HepG2 (cell line): ENCODE results near the gene TEX19. TPM values are rescaled to one million over a fixed set of nuclear protein-coding genes. Genes with fewer than 3 reads are reported as not detected.
A peak's percentile ranks its signal among the peaks of the same experiment; 100 is the strongest.

ENCODE experiments used
- ATF7-NPFF ChIP-seq: sonication (generic); formaldehyde crosslinking; IDR thresholded peaks from 2 replicates; pipeline ENCODE4 v1.8.1; 2023; ENCODE audit warnings: mild to moderate bottlenecking, low read depth, missing genetic modification reagents, moderate library complexity
- CHCHD3 ChIP-seq: sonication (generic); formaldehyde crosslinking; IDR thresholded peaks from 2 replicates; pipeline ENCODE4 v1.8.0; 2022; ENCODE audit warnings: mild to moderate bottlenecking, missing genetic modification reagents, moderate library complexity
- CSRNP1 ChIP-seq: sonication (generic); formaldehyde crosslinking; IDR thresholded peaks from 2 replicates; pipeline ENCODE4 v1.8.1; 2023; ENCODE audit warnings: mild to moderate bottlenecking, missing genetic modification reagents
- CTCF ChIP-seq: sonication (generic); formaldehyde crosslinking; IDR thresholded peaks from 2 replicates; pipeline ENCODE4 v1.5.0; 2020; ENCODE audit warnings: mild to moderate bottlenecking, missing genetic modification reagents, moderate library complexity
- EED ChIP-seq: sonication (generic); formaldehyde crosslinking; IDR thresholded peaks from 2 replicates; pipeline ENCODE4 v1.5.0; 2020; ENCODE audit warnings: mild to moderate bottlenecking, missing genetic modification reagents
- ELF4 ChIP-seq: sonication (generic); formaldehyde crosslinking; IDR thresholded peaks from 2 replicates; pipeline ENCODE4 v1.5.0; 2020; ENCODE audit warnings: missing genetic modification reagents, mild to moderate bottlenecking, moderate library complexity, borderline replicate concordance
- HMGXB4 ChIP-seq, 2 experiments: sonication (generic) in 1 of 2; formaldehyde crosslinking in 1 of 2; IDR thresholded peaks; 2 replicates each; pipeline versions ENCODE4 v1.4.0 to v1.6.1; 2018 to 2020; ENCODE audit warnings: missing genetic modification reagents in 2 of 2, borderline replicate concordance in 1 of 2, low read depth in 1 of 2, mild to moderate bottlenecking in 1 of 2, missing biosample characterization in 1 of 2
- HNRNPL ChIP-seq: fragments of 200-400 bp; formaldehyde crosslinking; IDR thresholded peaks from 2 replicates; pipeline ENCODE4 v1.6.1; 2017; ENCODE audit warnings: mild to moderate bottlenecking, low read depth, low read length
- KMT2B ChIP-seq: IDR thresholded peaks from 2 replicates; pipeline ENCODE4 v1.6.1; 2016; ENCODE audit warnings: missing genetic modification reagents, missing compliant biosample characterization
- NFE2L1 ChIP-seq: sonication (generic); formaldehyde crosslinking; IDR thresholded peaks from 2 replicates; pipeline ENCODE4 v1.4.0; 2020; ENCODE audit warnings: missing genetic modification reagents, mild to moderate bottlenecking, borderline replicate concordance
- POLR2A ChIP-seq, 2 experiments: IDR thresholded peaks; 2 replicates each; pipeline ENCODE4 v1.6.1; 2011; ENCODE audit warnings: low read depth in 2 of 2, low read length in 2 of 2, mild to moderate bottlenecking in 1 of 2, moderate library complexity in 1 of 2; ENCODE audit not compliant: insufficient read depth in 1 of 2
- TSC22D2 ChIP-seq: sonication (generic); formaldehyde crosslinking; IDR thresholded peaks from 2 replicates; pipeline ENCODE4 v1.5.1; 2020; ENCODE audit warnings: missing genetic modification reagents, mild to moderate bottlenecking, borderline replicate concordance
- ZNF280B ChIP-seq: sonication (generic); formaldehyde crosslinking; IDR thresholded peaks from 2 replicates; pipeline ENCODE4 v1.5.0; 2020; ENCODE audit warnings: missing genetic modification reagents, mild to moderate bottlenecking, borderline replicate concordance
- ZNF331 ChIP-seq: sonication (generic); formaldehyde crosslinking; IDR thresholded peaks from 2 replicates; pipeline ENCODE4 v1.4.0; 2020; ENCODE audit warnings: missing genetic modification reagents
- ZNF350 ChIP-seq: sonication (generic); formaldehyde crosslinking; IDR thresholded peaks from 2 replicates; pipeline ENCODE4 v1.4.0; 2020; ENCODE audit warnings: mild to moderate bottlenecking, low read depth, missing genetic modification reagents, borderline replicate concordance
- ZNF431 ChIP-seq: sonication (generic); formaldehyde crosslinking; IDR thresholded peaks from 2 replicates; pipeline ENCODE4 v1.9.0; 2022; ENCODE audit warnings: missing genetic modification reagents, low read depth, mild to moderate bottlenecking, borderline replicate concordance
- ZNF460 ChIP-seq: sonication (generic); formaldehyde crosslinking; IDR thresholded peaks from 2 replicates; pipeline ENCODE4 v1.5.1; 2020; ENCODE audit warnings: missing genetic modification reagents, mild to moderate bottlenecking, borderline replicate concordance
- ZNF468 ChIP-seq: sonication (generic); formaldehyde crosslinking; IDR thresholded peaks from 2 replicates; pipeline ENCODE4 v1.8.0; 2022; ENCODE audit warnings: mild to moderate bottlenecking, moderate library complexity, missing genetic modification reagents
- ZNF547 ChIP-seq: sonication (generic); formaldehyde crosslinking; IDR thresholded peaks from 2 replicates; pipeline ENCODE4 v1.5.1; 2020; ENCODE audit warnings: mild to moderate bottlenecking, missing genetic modification reagents
- ZNF615 ChIP-seq: sonication (generic); formaldehyde crosslinking; IDR thresholded peaks from 2 replicates; pipeline ENCODE4 v1.5.0; 2020; ENCODE audit warnings: mild to moderate bottlenecking, missing genetic modification reagents, borderline replicate concordance
- polyA plus RNA-seq, 8 experiments: library from polyadenylated mRNA; depleted of rRNA in 3 of 8; stranded (reverse) in 7 of 8; unstranded in 1 of 8; fragments of >200 nt; fragmentation: Illumina TruSeq in 4 of 8; extraction: Trizol in 4 of 8; gene quantifications; 2 replicates each; pipeline versions ENCODE4 v1.2.1 to v1.2.3, GENCODE V29; 2011 to 2016; ENCODE audit warnings: low read depth in 4 of 8, missing spikeins in 1 of 8, mixed read lengths in 1 of 8; ENCODE audit not compliant: insufficient read depth in 1 of 8
- total RNA-seq, 5 experiments: library from RNA; depleted of rRNA; stranded (reverse); fragments of >200 nt; fragmentation: Illumina TruSeq; extraction: Trizol; gene quantifications; 2 replicates each; pipeline ENCODE4 v1.2.3, GENCODE V29; 2016; ENCODE audit warnings: low read depth in 1 of 5

TEX19 gene
- total and polyA plus RNA-seq, 2 of the 13 experiments (the other 11 are each of a cell fraction or from before 2014, with no cell fraction given) = 1.3 to 6.0 TPM

GRCh38 chr17:82358465-82359350 is at the start of gene TEX19 (continued):
- TF ChIP-seq ZNF350 (CRISPR knock-in tag) (0 out of 2 replicates have a peak, but pooled peaks have one; percentile 48), TSC22D2 (CRISPR knock-in tag) (0 out of 2 replicates have a peak, but pooled peaks have one; percentile 61), ZNF280B (peak; percentile 44; the same call in 1 of the 2 replicates), HNRNPL (0 out of 2 replicates have a peak, but pooled peaks have one; percentile 58), EED (CRISPR knock-in tag) (0 out of 2 replicates have a peak, but pooled peaks have one; percentile 67), ZNF331 (CRISPR knock-in tag) (no peak), ZNF468 (CRISPR knock-in tag) (no peak), ZNF615 (CRISPR knock-in tag) (no peak), HMGXB4 (CRISPR knock-in tag; IDR thresholded peaks at IDR 0.05; ENCODE audit: borderline replicate concordance in 1 of 2, low read depth in 1 of 2) (peak in 1 of 2 experiments; percentile 29; a peak in 2 of 4 replicates), CTCF (CRISPR knock-in tag) (peak; percentile 53), POLR2A (IDR thresholded peaks at IDR 0.05; ENCODE audit: insufficient read depth in 1 of 2, low read depth in 2 of 2, low read length in 2 of 2) (0 out of 4 replicates have a peak, but pooled peaks of 1 of the 2 experiments have one; percentile 22), ZNF460 (CRISPR knock-in tag) (no peak), CHCHD3 (CRISPR knock-in tag) (peak; percentile 51; the same call in 1 of the 2 replicates), ATF7-NPFF (peak; percentile 37; the same call in 1 of the 2 replicates), CSRNP1 (CRISPR knock-in tag) (0 out of 2 replicates have a peak, but pooled peaks have one; percentile 20), KMT2B (CRISPR knock-in tag) (peak; percentile 44; the same call in 1 of the 2 replicates), NFE2L1 (CRISPR knock-in tag) (peak; percentile 99), ELF4 (CRISPR knock-in tag) (0 out of 2 replicates have a peak, but pooled peaks have one; percentile 37), ZNF431 (CRISPR knock-in tag) (no peak), ZNF547 (CRISPR knock-in tag) (0 out of 2 replicates have a peak, but pooled peaks have one; percentile 72)
